Measurements from ENCODE around the gene RPRD1A. TPM values are rescaled to one million over a fixed set of nuclear protein-coding genes. Genes with fewer than 3 reads are reported as not detected.
"Not testable (repeated sequence)": the region's sequence is repeated elsewhere in the genome, so short reads cannot be mapped to it uniquely, and the experiment has no call there.

RPRD1A gene
- 35.0 TPM for total RNA-seq

- Histone ChIP-seq H3K4me1 (ENCODE audit: control insufficient read depth in 3 of 3, insufficient read depth in 3 of 3, low read length in 3 of 3) (peaks cover 6 to 12% (median 7%) of the 10 kb centered on the region in 3 donors), H3K9ac (ENCODE audit: low read depth in 1 of 3, low read length in 3 of 3) (peak within 1 kb of the TSS; percentile 90 to 94 (median 91)), H3K4me3 (ENCODE audit: low read length in 3 of 3) (peak within 1 kb of the TSS; percentile 88 to 99 (median 94)), H3K9me3 (ENCODE audit: control insufficient read depth in 3 of 3, low read length in 3 of 3) (no peaks in the 10 kb centered on the region), H3K27ac (ENCODE audit: low read depth, low read length) (peak within 1 kb of the TSS; percentile 86), H3K27me3 (ENCODE audit: control insufficient read depth in 3 of 3, insufficient read depth in 3 of 3, low read length in 3 of 3) (no peaks in the 10 kb centered on the region), H3K36me3 (ENCODE audit: control insufficient read depth in 3 of 3, insufficient read depth in 3 of 3, low read length in 3 of 3) (no peaks in the 10 kb centered on the region)
These were observed at the start of gene RPRD1A for GRCh38 chr18:36067055-36067957. Gene RPRD1A (minus strand): TSS chr18:36067559. CDS start chr18:36067404, 155 bp downstream.

- H3K9ac ChIP-seq (ENCODE audit: low read depth in 1 of 3, low read length in 3 of 3); H3K27ac ChIP-seq (ENCODE audit: low read depth, low read length); H3K9me3 ChIP-seq (ENCODE audit: control insufficient read depth in 3 of 3, low read length in 3 of 3); H3K4me1 ChIP-seq (ENCODE audit: control insufficient read depth in 3 of 3, insufficient read depth in 3 of 3, low read length in 3 of 3); H3K27me3 ChIP-seq (ENCODE audit: control insufficient read depth in 3 of 3, insufficient read depth in 3 of 3, low read length in 3 of 3); H3K4me3 ChIP-seq (ENCODE audit: low read length in 3 of 3): not testable (repeated sequence)
- peaks cover 26 to 54% (median 43%) of the 10 kb centered on the region in 3 donors for H3K36me3 ChIP-seq (ENCODE audit: control insufficient read depth in 3 of 3, insufficient read depth in 3 of 3, low read length in 3 of 3)
These were observed 49.4 kb upstream of the RPRD1A start for GRCh38 chr18:36116771-36117170.

- no peaks in the 10 kb centered on the region for H3K4me1 ChIP-seq (ENCODE audit: control insufficient read depth in 3 of 3, insufficient read depth in 3 of 3, low read length in 3 of 3)
- no peak overlapping the region for H3K27ac ChIP-seq (ENCODE audit: low read depth, low read length)
- peaks cover 22 to 57% (median 49%) of the 10 kb centered on the region in 3 donors for H3K36me3 ChIP-seq (ENCODE audit: control insufficient read depth in 3 of 3, insufficient read depth in 3 of 3, low read length in 3 of 3)
- no peaks in the 10 kb centered on the region for H3K27me3 ChIP-seq (ENCODE audit: control insufficient read depth in 3 of 3, insufficient read depth in 3 of 3, low read length in 3 of 3)
- no peak overlapping the region for H3K4me3 ChIP-seq (ENCODE audit: low read length in 3 of 3)
- no peak overlapping the region for H3K9ac ChIP-seq (ENCODE audit: low read depth in 1 of 3, low read length in 3 of 3)
- no peaks in the 10 kb centered on the region for H3K9me3 ChIP-seq (ENCODE audit: control insufficient read depth in 3 of 3, low read length in 3 of 3)
These were observed 47.4 kb upstream of the RPRD1A start for GRCh38 chr18:36114738-36115137.

GRCh38 chr18:36114251-36114650 is 46.9 kb upstream of the RPRD1A start:
- no peak overlapping the region for H3K9ac ChIP-seq (ENCODE audit: low read depth in 1 of 3, low read length in 3 of 3)
- no peaks in the 10 kb centered on the region for H3K9me3 ChIP-seq (ENCODE audit: control insufficient read depth in 3 of 3, low read length in 3 of 3)
- no peaks in the 10 kb centered on the region for H3K4me1 ChIP-seq (ENCODE audit: control insufficient read depth in 3 of 3, insufficient read depth in 3 of 3, low read length in 3 of 3)
- H3K27me3 ChIP-seq (ENCODE audit: control insufficient read depth in 3 of 3, insufficient read depth in 3 of 3, low read length in 3 of 3) = no peaks in the 10 kb centered on the region
- no peak overlapping the region for H3K27ac ChIP-seq (ENCODE audit: low read depth, low read length)
- H3K4me3 ChIP-seq (ENCODE audit: low read length in 3 of 3) = no peak overlapping the region
- peaks cover 22 to 57% (median 48%) of the 10 kb centered on the region in 3 donors for H3K36me3 ChIP-seq (ENCODE audit: control insufficient read depth in 3 of 3, insufficient read depth in 3 of 3, low read length in 3 of 3)

- Histone ChIP-seq H3K9me3 (ENCODE audit: control insufficient read depth in 3 of 3, low read length in 3 of 3) (no peaks in the 10 kb centered on the region), H3K36me3 (ENCODE audit: control insufficient read depth in 3 of 3, insufficient read depth in 3 of 3, low read length in 3 of 3) (peaks cover 22 to 56% (median 52%) of the 10 kb centered on the region in 3 donors), H3K4me1 (ENCODE audit: control insufficient read depth in 3 of 3, insufficient read depth in 3 of 3, low read length in 3 of 3) (no peaks in the 10 kb centered on the region), H3K4me3 (ENCODE audit: low read length in 3 of 3) (no peak overlapping the region), H3K9ac (ENCODE audit: low read depth in 1 of 3, low read length in 3 of 3) (no peak overlapping the region), H3K27me3 (ENCODE audit: control insufficient read depth in 3 of 3, insufficient read depth in 3 of 3, low read length in 3 of 3) (no peaks in the 10 kb centered on the region), H3K27ac (ENCODE audit: low read depth, low read length) (no peak overlapping the region)
These were observed 44.9 kb upstream of the RPRD1A start for GRCh38 chr18:36112302-36112701.

GRCh38 chr18:36109737-36110136 is 42.4 kb upstream of the RPRD1A start:
- Histone ChIP-seq H3K27me3 (ENCODE audit: control insufficient read depth in 3 of 3, insufficient read depth in 3 of 3, low read length in 3 of 3) (no peaks in the 10 kb centered on the region), H3K4me1 (ENCODE audit: control insufficient read depth in 3 of 3, insufficient read depth in 3 of 3, low read length in 3 of 3) (no peaks in the 10 kb centered on the region), H3K9ac (ENCODE audit: low read depth in 1 of 3, low read length in 3 of 3) (no peak overlapping the region), H3K36me3 (ENCODE audit: control insufficient read depth in 3 of 3, insufficient read depth in 3 of 3, low read length in 3 of 3) (peaks cover 14 to 47% (median 42%) of the 10 kb centered on the region in 3 donors), H3K4me3 (ENCODE audit: low read length in 3 of 3) (no peak overlapping the region), H3K9me3 (ENCODE audit: control insufficient read depth in 3 of 3, low read length in 3 of 3) (no peaks in the 10 kb centered on the region), H3K27ac (ENCODE audit: low read depth, low read length) (no peak overlapping the region)

- H3K27ac ChIP-seq (ENCODE audit: low read depth, low read length) = no peak overlapping the region
- no peak overlapping the region for H3K9ac ChIP-seq (ENCODE audit: low read depth in 1 of 3, low read length in 3 of 3)
- H3K4me1 ChIP-seq (ENCODE audit: control insufficient read depth in 3 of 3, insufficient read depth in 3 of 3, low read length in 3 of 3) = no peaks in the 10 kb centered on the region
- no peaks in the 10 kb centered on the region for H3K9me3 ChIP-seq (ENCODE audit: control insufficient read depth in 3 of 3, low read length in 3 of 3)
- peaks cover 6 to 37% (median 34%) of the 10 kb centered on the region in 3 donors for H3K36me3 ChIP-seq (ENCODE audit: control insufficient read depth in 3 of 3, insufficient read depth in 3 of 3, low read length in 3 of 3)
- no peak overlapping the region for H3K4me3 ChIP-seq (ENCODE audit: low read length in 3 of 3)
- H3K27me3 ChIP-seq (ENCODE audit: control insufficient read depth in 3 of 3, insufficient read depth in 3 of 3, low read length in 3 of 3) = no peaks in the 10 kb centered on the region
These were observed 41.2 kb upstream of the RPRD1A start for GRCh38 chr18:36108601-36109000.

- Histone ChIP-seq H3K4me3 (ENCODE audit: low read length in 3 of 3) (no peak overlapping the region), H3K27ac (ENCODE audit: low read depth, low read length) (no peak overlapping the region), H3K27me3 (ENCODE audit: control insufficient read depth in 3 of 3, insufficient read depth in 3 of 3, low read length in 3 of 3) (no peaks in the 10 kb centered on the region), H3K36me3 (ENCODE audit: control insufficient read depth in 3 of 3, insufficient read depth in 3 of 3, low read length in 3 of 3) (peaks cover 2 to 35% (median 31%) of the 10 kb centered on the region in 3 donors), H3K4me1 (ENCODE audit: control insufficient read depth in 3 of 3, insufficient read depth in 3 of 3, low read length in 3 of 3) (no peaks in the 10 kb centered on the region), H3K9ac (ENCODE audit: low read depth in 1 of 3, low read length in 3 of 3) (no peak overlapping the region), H3K9me3 (ENCODE audit: control insufficient read depth in 3 of 3, low read length in 3 of 3) (no peaks in the 10 kb centered on the region)
These were observed 40.8 kb upstream of the RPRD1A start for GRCh38 chr18:36108196-36108595.

- Histone ChIP-seq H3K9me3 (ENCODE audit: control insufficient read depth in 3 of 3, low read length in 3 of 3) (no peaks in the 10 kb centered on the region), H3K36me3 (ENCODE audit: control insufficient read depth in 3 of 3, insufficient read depth in 3 of 3, low read length in 3 of 3) (peaks cover 0 to 28% (median 24%) of the 10 kb centered on the region in 3 donors), H3K4me1 (ENCODE audit: control insufficient read depth in 3 of 3, insufficient read depth in 3 of 3, low read length in 3 of 3) (no peaks in the 10 kb centered on the region), H3K27me3 (ENCODE audit: control insufficient read depth in 3 of 3, insufficient read depth in 3 of 3, low read length in 3 of 3) (no peaks in the 10 kb centered on the region), H3K9ac (ENCODE audit: low read depth in 1 of 3, low read length in 3 of 3) (no peak overlapping the region), H3K27ac (ENCODE audit: low read depth, low read length) (no peak overlapping the region), H3K4me3 (ENCODE audit: low read length in 3 of 3) (no peak overlapping the region)
These were observed 40.1 kb upstream of the RPRD1A start for GRCh38 chr18:36107477-36107876.

- Histone ChIP-seq H3K4me3 (ENCODE audit: low read length in 3 of 3) (no peak overlapping the region), H3K4me1 (ENCODE audit: control insufficient read depth in 3 of 3, insufficient read depth in 3 of 3, low read length in 3 of 3) (no peaks in the 10 kb centered on the region), H3K27ac (ENCODE audit: low read depth, low read length) (no peak overlapping the region), H3K9ac (ENCODE audit: low read depth in 1 of 3, low read length in 3 of 3) (no peak overlapping the region), H3K36me3 (ENCODE audit: control insufficient read depth in 3 of 3, insufficient read depth in 3 of 3, low read length in 3 of 3) (peaks cover 0 to 11% (median 4%) of the 10 kb centered on the region in 3 donors), H3K9me3 (ENCODE audit: control insufficient read depth in 3 of 3, low read length in 3 of 3) (peaks cover 3 to 4% (median 3%) of the 10 kb centered on the region in 3 donors), H3K27me3 (ENCODE audit: control insufficient read depth in 3 of 3, insufficient read depth in 3 of 3, low read length in 3 of 3) (peaks cover 0 to 3% (median 0%) of the 10 kb centered on the region in 3 donors)
These were observed 37.4 kb upstream of the RPRD1A start for GRCh38 chr18:36104749-36105148.

Measured in skeletal muscle tissue (tissue), 4 donors.